Loucy (cell line): ENCODE results near the gene CRCP.
"Not testable (repeated sequence)": the region's sequence is repeated elsewhere in the genome, so short reads cannot be mapped to it uniquely, and the experiment has no call there.

ENCODE experiments used
- H2AFZ ChIP-seq: fragments of 200-600 bp; sonication (generic); 2 replicates; pipeline ENCODE4 v1.6.0; 2016; ENCODE audit warnings: antibody characterized with exemption, mild to moderate bottlenecking, low read length, moderate library complexity
- H3F3A ChIP-seq: fragments of 200-600 bp; 2 replicates; pipeline ENCODE4 v1.6.0; 2016; ENCODE audit warnings: antibody characterized with exemption, low read depth, mild to moderate bottlenecking
- H3K27me3 ChIP-seq: fragments of 200-600 bp; sonication (generic); 2 replicates; pipeline ENCODE4 v1.6.1; 2014; ENCODE audit warnings: low read length, mild to moderate bottlenecking; ENCODE audit not compliant: insufficient read depth, poor library complexity, severe bottlenecking
- H3K36me3 ChIP-seq: fragments of 200-600 bp; sonication (generic); 2 replicates; pipeline ENCODE4 v1.6.1; 2016; ENCODE audit warnings: low read length; ENCODE audit not compliant: insufficient read depth
- H3K4me1 ChIP-seq: fragments of 200-600 bp; sonication (generic); 2 replicates; pipeline ENCODE4 v1.5.1; 2014; ENCODE audit warnings: low read length, mild to moderate bottlenecking; ENCODE audit not compliant: insufficient read depth, poor library complexity, severe bottlenecking
- H3K4me2 ChIP-seq: fragments of 200-600 bp; sonication (generic); 2 replicates; pipeline ENCODE4 v1.6.0; 2014; ENCODE audit warnings: antibody characterized with exemption, low read length, low read depth, mild to moderate bottlenecking; ENCODE audit not compliant: poor library complexity, severe bottlenecking
- H3K4me3 ChIP-seq: fragments of 200-600 bp; sonication (generic); 2 replicates; pipeline ENCODE4 v1.5.1; 2014; ENCODE audit warnings: low read length, mild to moderate bottlenecking, mixed read lengths; ENCODE audit not compliant: poor library complexity, severe bottlenecking
- H3K79me2 ChIP-seq: fragments of 200-600 bp; sonication (generic); 2 replicates; pipeline ENCODE4 v1.6.1; 2014; ENCODE audit warnings: low read length; ENCODE audit not compliant: insufficient read depth
- H3K9ac ChIP-seq: fragments of 200-600 bp; sonication (generic); 2 replicates; pipeline ENCODE4 v1.6.0; 2014; ENCODE audit warnings: mild to moderate bottlenecking, low read depth, low read length, moderate library complexity; ENCODE audit not compliant: poor library complexity, severe bottlenecking
- H3K9me2 ChIP-seq: fragments of 200-600 bp; sonication (generic); replicated peaks from 2 replicates; pipeline ENCODE4 v1.6.1; 2016; ENCODE audit warnings: low read depth, low read length, mixed read lengths
- H3K9me3 ChIP-seq: fragments of 200-600 bp; sonication (generic); 2 replicates; pipeline ENCODE4 v1.6.1; 2014; ENCODE audit warnings: mild to moderate bottlenecking, antibody characterized with exemption, low read length, low read depth; ENCODE audit not compliant: insufficient read depth
- H4K20me1 ChIP-seq: fragments of 200-600 bp; sonication (generic); 2 replicates; pipeline ENCODE4 v1.6.0; 2014; ENCODE audit warnings: antibody characterized with exemption, low read length, mild to moderate bottlenecking; ENCODE audit not compliant: insufficient read depth, poor library complexity, severe bottlenecking
- CTCF ChIP-seq: fragments of 200-600 bp; sonication (generic); conservative IDR thresholded peaks from 2 replicates; pipeline ENCODE4 v1.5.1; 2014; ENCODE audit warnings: mild to moderate bottlenecking, antibody characterized with exemption, low read length
- EZH2phosphoT487 ChIP-seq: fragments of 200-600 bp; IDR thresholded peaks from 2 replicates; pipeline ENCODE4 v1.6.1; 2018; ENCODE audit warnings: antibody characterized with exemption, mild to moderate bottlenecking, moderate library complexity, borderline replicate concordance

CRCP gene

GRCh38 chr7:66114743-66115649, at the start of gene CRCP:
TSS of gene CRCP (plus strand) at chr7:66114847. CDS start at chr7:66114963, 116 bp downstream.
- no peaks in the 10 kb centered on the region for H3K9me3 ChIP-seq
- peaks cover 53% of the 10 kb centered on the region for H3K79me2 ChIP-seq
- peak within 1 kb of the TSS; percentile 78 for H3K4me2 ChIP-seq
- no peaks in the 10 kb centered on the region for H3K9me2 ChIP-seq
- H4K20me1 ChIP-seq: peaks cover 40% of the 10 kb centered on the region
- no peaks in the 10 kb centered on the region for H3F3A ChIP-seq
- H3K4me3 ChIP-seq: peak within 1 kb of the TSS; percentile 96
- peak within 1 kb of the TSS; percentile 94 for H2AFZ ChIP-seq
- TF ChIP-seq EZH2phosphoT487 (no peak), CTCF (peak; percentile 32; the same call in 1 of the 2 replicates)
- peak within 1 kb of the TSS; percentile 91 for H3K9ac ChIP-seq
- H3K4me1 ChIP-seq: peaks cover 39% of the 10 kb centered on the region
- H3K27me3 ChIP-seq: no peaks in the 10 kb centered on the region
- H3K36me3 ChIP-seq: no peaks in the 10 kb centered on the region

- no peaks in the 10 kb centered on the region for H4K20me1 ChIP-seq
- no peaks in the 10 kb centered on the region for H3K36me3 ChIP-seq
- H3K79me2 ChIP-seq: no peaks in the 10 kb centered on the region
- no peaks in the 10 kb centered on the region for H3K9me3 ChIP-seq
- no peaks in the 10 kb centered on the region for H3K4me1 ChIP-seq
- H3K9ac ChIP-seq: no peak overlapping the region
- no peaks in the 10 kb centered on the region for H3F3A ChIP-seq
- no peaks in the 10 kb centered on the region for H3K27me3 ChIP-seq
- H2AFZ ChIP-seq: no peak overlapping the region
- TF ChIP-seq CTCF (no peak), EZH2phosphoT487 (no peak)
- no peak overlapping the region for H3K4me2 ChIP-seq
- no peak overlapping the region for H3K4me3 ChIP-seq
- H3K9me2 ChIP-seq: no peaks in the 10 kb centered on the region
Measured at GRCh38 chr7:66069732-66070131, 44.9 kb upstream of the CRCP start.

- no peaks in the 10 kb centered on the region for H3K79me2 ChIP-seq
- no peaks in the 10 kb centered on the region for H4K20me1 ChIP-seq
- H3K36me3 ChIP-seq: no peaks in the 10 kb centered on the region
- TF ChIP-seq CTCF (no peak), EZH2phosphoT487 (no peak)
- H3K4me2 ChIP-seq: no peak overlapping the region
- H3K9me2 ChIP-seq: no peaks in the 10 kb centered on the region
- H2AFZ ChIP-seq: no peak overlapping the region
- no peak overlapping the region for H3K9ac ChIP-seq
- no peaks in the 10 kb centered on the region for H3K27me3 ChIP-seq
- H3F3A ChIP-seq: no peaks in the 10 kb centered on the region
- no peaks in the 10 kb centered on the region for H3K9me3 ChIP-seq
- H3K4me3 ChIP-seq: no peak overlapping the region
- H3K4me1 ChIP-seq: no peaks in the 10 kb centered on the region
Measured at GRCh38 chr7:66070222-66070621, 44.4 kb upstream of the CRCP start.

GRCh38 chr7:66072208-66072607, 42.4 kb upstream of the CRCP start:
- not testable (repeated sequence) for H3K9me3 ChIP-seq, H3F3A ChIP-seq, H3K9me2 ChIP-seq, H3K36me3 ChIP-seq, H3K4me2 ChIP-seq, H3K9ac ChIP-seq, H3K27me3 ChIP-seq, H4K20me1 ChIP-seq, H2AFZ ChIP-seq, H3K4me3 ChIP-seq
- Histone ChIP-seq H3K4me1 (peaks cover 11% of the 10 kb centered on the region), H3K79me2 (peaks cover 14% of the 10 kb centered on the region)
